Right lung (tissue), 5 donors: Measurements from ENCODE around the gene UNC13B. TPM values are rescaled to one million over a fixed set of nuclear protein-coding genes. Genes with fewer than 3 reads are reported as not detected.

Source experiments
- DNase-seq, 2 donors: peaks; one replicate each; pipeline ENCODE4 v3.0.0-alpha.2; 2013
- polyA plus RNA-seq, 5 donors: library from polyadenylated mRNA; unstranded; fragments of 120-200 nt; gene quantifications; one replicate each; pipeline versions ENCODE4 v1.2.1 to v1.2.3, GENCODE V29; 2013; ENCODE audit warnings: inconsistent platforms in 1 of 5, low replicate concordance in 1 of 5; ENCODE audit not compliant: insufficient read length in 5 of 5, insufficient read depth in 1 of 5

UNC13B gene
- polyA plus RNA-seq, 5 donors = 70.4 to 90.4 (median 79.8) TPM

GRCh38 chr9:35423499-35423898 is 261.7 kb downstream of the UNC13B start:
- no peak for DNase-seq

GRCh38 chr9:35424356-35425352 is 262.8 kb downstream of the UNC13B start:
- no peak for DNase-seq

GRCh38 chr9:35426627-35427026 is 264.8 kb downstream of the UNC13B start:
- no peak for DNase-seq

GRCh38 chr9:35431467-35431866 is 269.7 kb downstream of the UNC13B start:
- no peak for DNase-seq

GRCh38 chr9:35432076-35432475 is 270.3 kb downstream of the UNC13B start:
- DNase-seq = no peak

- no peak for DNase-seq
These were observed 275.1 kb downstream of the UNC13B start for GRCh38 chr9:35436933-35437332.

- no peak for DNase-seq
These were observed 284.2 kb downstream of the UNC13B start for GRCh38 chr9:35446012-35446411.

GRCh38 chr9:35448496-35448895 is 286.7 kb downstream of the UNC13B start:
- DNase-seq = no peak

- no peak for DNase-seq
These were observed 290.7 kb downstream of the UNC13B start for GRCh38 chr9:35452481-35452880.

- no peak for DNase-seq
These were observed 292.0 kb downstream of the UNC13B start for GRCh38 chr9:35453786-35454185.

Other genes with a start within 250 kb of the UNC13B start
- under 1 TPM; 0.19 to 0.81 (median 0.54) TPM for gene PHF24, start 203.7 kb upstream of the UNC13B start, polyA plus RNA-seq
- 10 to 100 TPM in 2 of 5 donors, 1 to 10 TPM in 3; 7.5 to 12.5 (median 9.3) TPM for gene DNAJB5, start 172.3 kb upstream of the UNC13B start, polyA plus RNA-seq
- 100 to 1,000 TPM; 182 to 231 (median 209) TPM for gene VCP, start 89.4 kb upstream of the UNC13B start, polyA plus RNA-seq
- 10 to 100 TPM; 41.1 to 60.2 (median 49.0) TPM for gene FANCG, start 82.1 kb upstream of the UNC13B start, polyA plus RNA-seq
- 10 to 100 TPM; 20.2 to 25.6 (median 21.3) TPM for gene PIGO, start 65.4 kb upstream of the UNC13B start, polyA plus RNA-seq
- 100 to 1,000 TPM in 2 of 5 donors, 10 to 100 TPM in 3; 93.1 to 111 (median 100.0) TPM for gene STOML2, start 58.9 kb upstream of the UNC13B start, polyA plus RNA-seq
- 10 to 100 TPM; 12.3 to 16.1 (median 14.9) TPM for gene ATOSB, start 46.1 kb upstream of the UNC13B start, polyA plus RNA-seq